Esophagus squamous epithelium (tissue), 4 donors: Measurements from ENCODE around the gene RNU1-4.
"Not testable (repeated sequence)": the region's sequence is repeated elsewhere in the genome, so short reads cannot be mapped to it uniquely, and the experiment has no call there.

Source experiments
- CTCF ChIP-seq, 6 experiments: fragments of 450-650 bp in 4 of 6; fragments of 200-600 bp in 2 of 6; sonication (generic) in 2 of 6; IDR thresholded peaks; one replicate each; pipeline ENCODE4 v1.5.1; 2016 to 2019; ENCODE audit warnings: antibody characterized with exemption in 6 of 6, mild to moderate bottlenecking in 4 of 6, moderate library complexity in 4 of 6
- POLR2A ChIP-seq, 4 donors: fragments of 450-650 bp; IDR thresholded peaks; one replicate each; pipeline ENCODE4 v1.6.1; 2017; ENCODE audit warnings: antibody characterized with exemption in 4 of 4, mild to moderate bottlenecking in 4 of 4, moderate library complexity in 3 of 4

GRCh38 chr1:16752770-16753169 is 12.5 kb downstream of the RNU1-4 start:
- not testable (repeated sequence) for TF ChIP-seq POLR2A, CTCF (IDR thresholded peaks at IDR 0.05)
